ENCODE data around the gene SLC7A6OS. TPM values are rescaled to one million over a fixed set of nuclear protein-coding genes. Genes with fewer than 3 reads are reported as not detected.

The SLC7A6OS gene
- total RNA-seq, 1 donor from 2014 or later, result 21.7 TPM

DNA sequence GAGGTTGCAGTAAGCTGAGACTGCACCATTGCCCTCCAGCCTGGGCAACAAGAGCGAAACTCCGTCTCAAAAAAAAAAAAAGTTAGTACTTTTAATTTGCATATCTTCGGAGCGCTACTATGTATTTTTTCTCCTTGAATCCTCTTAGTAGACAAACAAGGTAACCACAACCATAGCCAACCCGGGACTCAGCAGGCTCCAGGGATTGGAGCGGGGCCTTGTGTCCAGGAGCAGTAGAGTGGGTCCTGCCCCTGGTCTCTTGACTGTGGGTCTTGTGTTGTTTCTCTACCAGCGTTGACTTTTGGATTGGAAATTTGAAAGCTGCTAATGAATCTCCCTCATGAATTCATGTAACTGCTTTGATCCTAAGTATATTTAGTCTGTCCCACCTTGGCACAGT lies 32.4 kb upstream of the SLC7A6OS start:
- H3K4me3 Mint-ChIP-seq, result no peak overlapping the region
- peaks cover 26% of the 10 kb centered on the region for H3K36me3 Mint-ChIP-seq
- no peak overlapping the region for H3K27ac Mint-ChIP-seq
- no peaks in the 10 kb centered on the region for H3K4me1 Mint-ChIP-seq (ENCODE audit: unreplicated experiment)
- no peaks in the 10 kb centered on the region for H3K27me3 Mint-ChIP-seq
- TF ChIP-seq, protein P1, sequence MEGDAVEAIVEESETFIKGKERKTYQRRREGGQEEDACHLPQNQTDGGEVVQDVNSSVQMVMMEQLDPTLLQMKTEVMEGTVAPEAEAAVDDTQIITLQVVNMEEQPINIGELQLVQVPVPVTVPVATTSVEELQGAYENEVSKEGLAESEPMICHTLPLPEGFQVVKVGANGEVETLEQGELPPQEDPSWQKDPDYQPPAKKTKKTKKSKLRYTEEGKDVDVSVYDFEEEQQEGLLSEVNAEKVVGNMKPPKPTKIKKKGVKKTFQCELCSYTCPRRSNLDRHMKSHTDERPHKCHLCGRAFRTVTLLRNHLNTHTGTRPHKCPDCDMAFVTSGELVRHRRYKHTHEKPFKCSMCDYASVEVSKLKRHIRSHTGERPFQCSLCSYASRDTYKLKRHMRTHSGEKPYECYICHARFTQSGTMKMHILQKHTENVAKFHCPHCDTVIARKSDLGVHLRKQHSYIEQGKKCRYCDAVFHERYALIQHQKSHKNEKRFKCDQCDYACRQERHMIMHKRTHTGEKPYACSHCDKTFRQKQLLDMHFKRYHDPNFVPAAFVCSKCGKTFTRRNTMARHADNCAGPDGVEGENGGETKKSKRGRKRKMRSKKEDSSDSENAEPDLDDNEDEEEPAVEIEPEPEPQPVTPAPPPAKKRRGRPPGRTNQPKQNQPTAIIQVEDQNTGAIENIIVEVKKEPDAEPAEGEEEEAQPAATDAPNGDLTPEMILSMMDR (conservative IDR thresholded peaks at IDR 0.05), result no peak
- H3K9me3 Mint-ChIP-seq, result no peaks in the 10 kb centered on the region
- DNase-seq (ENCODE audit: extremely low spot score, unreplicated experiment), result no peak

DNA sequence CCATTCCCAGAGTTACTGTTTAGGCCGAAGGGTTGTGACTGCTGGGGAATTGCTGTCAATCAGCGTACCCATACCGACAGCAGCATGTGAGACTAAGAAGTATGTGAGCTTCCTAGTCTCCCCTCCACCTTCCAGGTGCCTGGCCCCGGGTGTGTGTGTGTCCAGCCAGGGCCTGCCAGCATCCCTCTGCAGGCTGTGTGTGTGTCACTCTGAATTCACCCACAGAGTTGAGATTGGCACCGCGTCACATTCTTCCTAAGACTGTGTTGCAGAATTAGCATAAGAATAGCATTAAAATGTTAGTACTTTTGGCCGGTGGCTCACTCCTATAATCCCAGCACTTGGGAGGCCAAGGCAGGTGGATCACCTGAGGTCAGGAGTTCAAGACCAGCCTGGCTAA lies 31.9 kb upstream of the SLC7A6OS start:
- peaks cover 25% of the 10 kb centered on the region for H3K36me3 Mint-ChIP-seq
- no peak overlapping the region for H3K27ac Mint-ChIP-seq
- DNase-seq (ENCODE audit: extremely low spot score, unreplicated experiment), result no peak

DNA sequence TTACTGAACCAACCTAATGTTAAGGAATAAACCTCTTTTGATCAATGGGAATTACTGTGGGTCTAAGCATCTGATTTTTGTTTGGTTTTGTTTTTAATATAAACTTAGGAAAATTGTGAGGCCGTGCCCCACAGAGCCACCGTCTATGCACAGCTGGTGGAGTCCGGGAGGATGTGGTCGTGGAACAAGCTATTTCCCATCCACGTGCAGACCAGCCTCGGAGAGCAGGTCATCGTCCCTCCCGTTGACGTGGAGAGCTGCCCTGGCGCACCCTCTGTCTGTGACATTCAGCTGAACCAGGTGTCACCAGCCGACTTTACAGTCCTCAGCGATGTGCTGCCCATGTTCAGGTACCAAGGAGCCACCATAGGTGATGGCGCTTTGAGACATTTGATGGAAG lies 28.5 kb upstream of the SLC7A6OS start:
- DNase-seq (ENCODE audit: extremely low spot score, unreplicated experiment), result no peak
- H3K27ac Mint-ChIP-seq, result no peak overlapping the region
- H3K4me1 Mint-ChIP-seq (ENCODE audit: unreplicated experiment), result no peaks in the 10 kb centered on the region
- no peaks in the 10 kb centered on the region for H3K9me3 Mint-ChIP-seq
- H3K4me3 Mint-ChIP-seq, result no peak overlapping the region
- TF ChIP-seq, protein P1 (conservative IDR thresholded peaks at IDR 0.05), result no peak
- peaks cover 26% of the 10 kb centered on the region for H3K36me3 Mint-ChIP-seq
- no peaks in the 10 kb centered on the region for H3K27me3 Mint-ChIP-seq

More for the DNA sequence above, 31.9 kb upstream of the SLC7A6OS start:
- H3K9me3 Mint-ChIP-seq, result no peaks in the 10 kb centered on the region
- H3K4me1 Mint-ChIP-seq (ENCODE audit: unreplicated experiment), result no peaks in the 10 kb centered on the region
- H3K4me3 Mint-ChIP-seq, result no peak overlapping the region
- TF ChIP-seq, protein P1 (conservative IDR thresholded peaks at IDR 0.05), result no peak
- no peaks in the 10 kb centered on the region for H3K27me3 Mint-ChIP-seq

DNA sequence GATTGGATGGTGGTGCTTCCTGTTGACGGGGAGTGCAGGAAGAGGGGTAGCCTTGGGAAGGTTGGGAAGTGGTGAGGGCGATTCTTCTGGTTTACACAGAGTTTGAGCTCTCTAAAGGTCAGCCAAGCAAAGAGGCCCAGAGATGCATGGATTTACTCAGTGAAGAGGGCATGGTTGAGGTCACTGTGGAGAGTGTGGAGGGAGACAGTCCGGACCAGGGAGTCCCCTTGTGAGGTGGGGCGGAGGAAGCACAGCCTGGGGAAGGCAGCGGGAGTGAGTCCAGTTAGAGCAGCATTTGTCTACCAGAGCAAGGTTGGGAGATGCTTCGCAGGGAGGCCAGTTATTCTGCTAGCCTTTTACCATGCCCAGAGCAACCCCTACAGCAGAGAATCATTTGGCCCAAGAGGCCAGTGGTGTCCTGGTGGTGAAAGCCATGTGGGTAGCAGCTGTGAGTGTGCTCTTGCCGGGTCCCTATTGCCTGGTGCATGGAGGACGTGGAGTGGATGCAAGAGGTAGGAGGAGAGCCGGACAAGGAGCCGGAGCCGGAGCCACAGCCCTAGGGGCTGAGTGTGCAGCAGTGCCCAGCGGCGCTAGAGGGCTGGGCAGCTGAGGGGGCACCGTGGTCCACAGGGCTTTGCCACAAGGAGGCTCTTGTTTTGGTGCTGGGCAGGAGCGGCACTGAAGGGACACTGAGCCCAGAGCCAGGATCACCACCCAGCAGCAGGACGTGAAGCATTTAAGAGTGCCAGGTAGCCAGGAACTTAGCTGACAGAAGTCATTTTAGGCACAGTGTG lies 27.8 kb upstream of the SLC7A6OS start:
- Mint-ChIP-seq H3K4me3 (no peak overlapping the region), H3K4me1 (ENCODE audit: unreplicated experiment) (no peaks in the 10 kb centered on the region), H3K36me3 (peaks cover 25% of the 10 kb centered on the region), H3K9me3 (no peaks in the 10 kb centered on the region), H3K27me3 (no peaks in the 10 kb centered on the region), H3K27ac (no peak overlapping the region)
- TF ChIP-seq, protein P1 (conservative IDR thresholded peaks at IDR 0.05), result no peak
- no peak for DNase-seq (ENCODE audit: extremely low spot score, unreplicated experiment)

DNA sequence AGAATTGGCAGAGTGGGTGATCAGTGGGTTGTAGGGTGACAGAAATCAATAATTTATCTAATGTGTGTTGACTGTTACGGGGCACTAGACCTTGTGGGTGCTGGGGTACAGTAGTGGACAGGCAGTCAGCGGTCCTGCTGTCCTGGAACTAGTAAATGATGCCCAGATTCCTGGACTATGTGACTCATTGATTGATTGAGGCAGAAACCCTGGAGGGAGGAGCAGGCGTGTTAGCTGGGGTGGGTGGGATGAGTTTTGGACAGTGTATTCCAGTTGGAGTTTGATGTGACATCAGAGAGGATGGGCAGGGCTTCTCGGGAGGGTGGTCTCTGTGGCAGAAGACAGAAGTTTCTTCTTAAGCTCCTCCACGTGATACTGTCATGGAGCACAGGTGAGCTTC lies 24.4 kb upstream of the SLC7A6OS start:
- no peaks in the 10 kb centered on the region for H3K27me3 Mint-ChIP-seq
- peaks cover 12% of the 10 kb centered on the region for H3K4me1 Mint-ChIP-seq (ENCODE audit: unreplicated experiment)
- TF ChIP-seq, protein P1 (conservative IDR thresholded peaks at IDR 0.05), result no peak
- peaks cover 13% of the 10 kb centered on the region for H3K36me3 Mint-ChIP-seq
- no peak for DNase-seq (ENCODE audit: extremely low spot score, unreplicated experiment)
- H3K4me3 Mint-ChIP-seq, result no peak overlapping the region
- peak overlapping the region; percentile 30 for H3K27ac Mint-ChIP-seq
- no peaks in the 10 kb centered on the region for H3K9me3 Mint-ChIP-seq
